HG03159 (cell line): ENCODE data around the gene C11orf65.
"Not testable (repeated sequence)": the region's sequence is repeated elsewhere in the genome, so short reads cannot be mapped to it uniquely, and the experiment has no call there.

Experiments used
- ATAC-seq: cut with Tn5 transposase; IDR thresholded peaks from one replicate; pipeline ENCODE4 v1.9.1; 2021; ENCODE audit warnings: mild to moderate bottlenecking, moderate library complexity; ENCODE audit not compliant: unreplicated experiment

Gene C11orf65

GRCh38 chr11:108474664-108475463, 7.5 kb upstream of the C11orf65 start:
- no peak for ATAC-seq

- ATAC-seq: no peak
Measured at GRCh38 chr11:108472681-108473080, 5.4 kb upstream of the C11orf65 start.

GRCh38 chr11:108468478-108468864, 1.1 kb upstream of the C11orf65 start:
- no peak for ATAC-seq

GRCh38 chr11:108466405-108466804, 924 bp downstream of the C11orf65 start:
- no peak for ATAC-seq

- no peak for ATAC-seq
Measured at GRCh38 chr11:108453207-108453835, 14.0 kb downstream of the C11orf65 start.

- not testable (repeated sequence) for ATAC-seq
Measured at GRCh38 chr11:108441445-108441844, 25.9 kb downstream of the C11orf65 start.

- ATAC-seq: no peak
Measured at GRCh38 chr11:108436594-108436993, 30.7 kb downstream of the C11orf65 start.

- ATAC-seq: no peak
Measured at GRCh38 chr11:108435066-108435465, 32.3 kb downstream of the C11orf65 start.

- no peak for ATAC-seq
Measured at GRCh38 chr11:108432783-108433182, 34.5 kb downstream of the C11orf65 start.

- ATAC-seq: no peak
Measured at GRCh38 chr11:108431997-108432396, 35.3 kb downstream of the C11orf65 start.

GRCh38 chr11:108431370-108431769, 36.0 kb downstream of the C11orf65 start:
- ATAC-seq: no peak

- not testable (repeated sequence) for ATAC-seq
Measured at GRCh38 chr11:108417551-108417950, 49.8 kb downstream of the C11orf65 start.

GRCh38 chr11:108414958-108415357, 52.4 kb downstream of the C11orf65 start:
- ATAC-seq: no peak

GRCh38 chr11:108405706-108406105, 61.6 kb downstream of the C11orf65 start:
- ATAC-seq: no peak

GRCh38 chr11:108403052-108403451, 64.3 kb downstream of the C11orf65 start:
- no peak for ATAC-seq

- no peak for ATAC-seq
Measured at GRCh38 chr11:108402241-108402640, 65.1 kb downstream of the C11orf65 start.

- no peak for ATAC-seq
Measured at GRCh38 chr11:108398439-108398838, 68.9 kb downstream of the C11orf65 start.

- not testable (repeated sequence) for ATAC-seq
Measured at GRCh38 chr11:108396672-108397071, 70.7 kb downstream of the C11orf65 start.

- no peak for ATAC-seq
Measured at GRCh38 chr11:108394744-108395284, 72.5 kb downstream of the C11orf65 start.

- no peak for ATAC-seq
Measured at GRCh38 chr11:108393046-108393445, 74.3 kb downstream of the C11orf65 start.

- no peak for ATAC-seq
Measured at GRCh38 chr11:108392353-108392752, 75.0 kb downstream of the C11orf65 start.

GRCh38 chr11:108388576-108388975, 78.8 kb downstream of the C11orf65 start:
- no peak for ATAC-seq
